COR-L47 (cell line): ENCODE results near the gene ZNF470.

Experiments used
- DNase-seq: peaks from one replicate; lab custom pipeline; 2025; lab: John Stamatoyannopoulos, UW

Gene ZNF470

DNA sequence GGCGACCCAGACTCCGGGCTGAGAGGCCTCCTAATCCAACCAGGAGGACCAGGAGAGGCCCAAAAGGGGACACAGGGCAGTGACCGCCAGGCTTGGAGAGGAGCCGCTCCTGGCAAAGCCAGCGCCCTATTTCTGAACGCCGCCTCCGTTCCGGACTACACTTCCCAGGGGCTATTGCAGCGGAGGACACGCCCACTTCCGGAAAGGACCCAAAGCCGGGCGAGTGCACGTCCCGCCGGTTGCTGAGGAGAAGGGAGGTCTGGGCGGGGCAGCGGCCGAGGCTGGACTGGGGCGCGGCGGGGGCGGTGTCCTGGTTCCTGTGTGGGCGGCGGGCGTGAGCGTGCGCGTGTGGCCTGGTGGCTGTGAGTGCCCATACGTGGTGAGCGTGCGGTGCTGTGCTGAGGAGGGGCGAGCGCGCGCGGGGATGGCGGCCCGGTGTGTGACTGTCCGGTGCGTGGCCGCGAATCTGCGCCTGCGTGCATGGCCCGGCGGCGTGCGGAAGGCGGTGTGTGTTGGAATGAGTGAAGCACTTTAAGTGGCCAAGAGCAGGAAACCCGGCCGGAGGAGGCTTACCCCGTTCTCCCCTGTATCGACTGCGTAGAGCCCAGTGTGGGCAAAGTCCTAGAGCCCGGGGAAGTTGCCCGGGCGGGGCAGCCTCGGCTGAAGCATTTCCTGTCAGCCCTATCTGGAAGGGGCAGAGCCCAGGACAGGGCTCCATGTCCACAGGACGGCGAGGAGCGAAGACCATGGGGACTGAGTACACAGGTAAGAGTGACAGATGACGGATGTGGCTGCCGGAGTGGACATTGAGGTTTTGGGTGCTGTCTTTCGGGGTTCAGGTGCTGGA lies at the start of gene ZNF470:
TSS of gene ZNF470 (plus strand) at position 195 of the 847 bp plus-strand sequence. CDS start 2,844 bp downstream, outside the sequence.
- DNase-seq, result peak; percentile 51

DNA sequence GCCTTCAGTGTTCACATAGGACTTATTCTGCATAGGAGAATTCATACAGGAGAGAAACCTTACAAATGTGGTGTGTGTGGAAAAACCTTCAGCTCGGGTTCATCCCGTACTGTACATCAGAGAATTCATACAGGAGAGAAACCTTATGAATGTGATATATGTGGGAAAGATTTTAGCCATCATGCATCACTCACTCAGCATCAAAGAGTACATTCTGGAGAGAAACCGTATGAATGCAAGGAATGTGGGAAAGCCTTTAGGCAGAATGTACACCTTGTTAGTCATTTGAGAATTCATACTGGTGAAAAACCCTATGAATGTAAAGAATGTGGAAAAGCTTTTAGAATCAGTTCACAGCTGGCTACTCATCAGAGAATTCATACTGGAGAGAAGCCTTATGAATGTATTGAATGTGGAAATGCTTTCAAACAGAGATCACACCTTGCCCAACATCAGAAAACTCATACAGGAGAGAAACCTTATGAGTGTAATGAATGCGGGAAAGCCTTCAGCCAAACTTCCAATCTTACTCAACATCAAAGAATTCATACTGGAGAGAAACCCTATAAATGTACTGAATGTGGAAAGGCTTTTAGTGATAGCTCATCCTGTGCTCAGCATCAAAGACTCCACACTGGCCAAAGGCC lies 41.9 kb upstream of the ZNF470 start:
- no peak for DNase-seq

DNA sequence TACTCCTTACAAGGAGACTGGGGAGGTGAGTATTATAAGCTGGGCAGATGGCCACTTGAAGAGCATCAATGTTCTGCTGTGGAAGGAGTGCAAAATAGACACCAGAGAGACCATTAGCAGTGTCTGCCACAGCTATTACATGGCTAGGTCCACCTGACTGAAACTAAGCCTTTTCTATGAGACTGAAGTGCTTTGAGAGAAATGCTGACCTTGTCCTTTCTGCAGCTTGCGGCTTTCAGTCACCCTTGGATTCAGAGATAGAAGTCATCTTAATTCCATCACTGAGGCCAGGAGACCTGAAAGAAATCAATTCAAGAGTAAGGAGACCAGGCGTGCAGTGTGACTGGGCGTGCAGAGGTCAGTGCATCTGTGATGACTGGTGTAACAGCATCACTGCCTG lies 29.8 kb upstream of the ZNF470 start:
- DNase-seq, result no peak

DNA sequence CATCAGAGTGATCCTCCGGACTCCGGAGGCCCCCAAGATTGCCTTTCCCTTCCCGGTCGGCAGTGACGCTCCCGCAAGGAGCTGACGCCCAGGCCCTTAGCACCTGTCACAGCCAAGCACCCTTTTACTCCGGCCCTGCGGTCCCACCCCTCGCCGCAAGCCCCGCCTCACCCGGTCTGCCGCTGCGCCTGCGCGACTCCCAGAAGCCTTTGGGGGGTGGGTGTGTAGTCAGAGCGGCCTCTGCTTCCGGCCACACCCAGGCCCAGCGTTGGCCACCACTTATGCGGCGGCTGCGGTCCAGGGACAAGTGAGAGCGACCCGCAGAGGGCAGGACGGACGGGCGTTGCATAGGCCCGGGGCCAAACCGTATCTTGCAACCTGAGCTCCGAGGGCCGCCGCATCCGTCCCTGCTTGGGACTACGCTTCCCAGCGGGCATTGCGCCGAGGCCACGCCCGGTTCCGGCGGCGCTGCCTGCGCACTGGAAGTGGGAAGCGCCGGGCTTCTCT lies 29.0 kb upstream of the ZNF470 start:
- peak; percentile 90 for DNase-seq

DNA sequence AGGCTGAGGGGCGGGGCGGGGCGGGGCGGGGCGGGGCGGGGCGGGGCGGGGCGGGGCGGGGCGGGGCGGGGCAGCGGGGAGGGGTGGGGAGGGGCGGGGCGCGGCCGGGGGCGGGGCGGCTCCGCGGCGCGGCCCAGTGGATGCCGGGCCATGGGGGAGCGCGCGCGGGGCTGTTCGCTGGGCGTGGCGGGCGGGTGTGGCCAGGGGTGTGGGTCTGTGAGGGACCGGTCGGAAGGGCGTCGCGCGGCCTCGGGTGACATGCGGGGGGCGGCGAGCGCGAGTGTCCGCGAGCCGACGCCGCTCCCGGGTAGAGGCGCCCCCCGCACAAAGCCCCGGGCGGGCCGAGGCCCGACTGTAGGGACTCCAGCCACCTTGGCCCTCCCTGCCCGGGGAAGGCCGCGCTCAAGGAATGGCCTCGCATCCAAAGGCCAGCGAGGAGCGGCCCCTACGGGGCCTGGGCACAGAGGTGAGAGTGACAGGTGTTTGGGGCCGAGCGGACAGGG lies 28.5 kb upstream of the ZNF470 start, which contains the start of gene ZFP28:
TSS of gene ZFP28 (plus strand) at position 188 of the 503 bp plus-strand sequence. CDS start at position 259, 71 bp downstream.
- peak; percentile 83 for DNase-seq

DNA sequence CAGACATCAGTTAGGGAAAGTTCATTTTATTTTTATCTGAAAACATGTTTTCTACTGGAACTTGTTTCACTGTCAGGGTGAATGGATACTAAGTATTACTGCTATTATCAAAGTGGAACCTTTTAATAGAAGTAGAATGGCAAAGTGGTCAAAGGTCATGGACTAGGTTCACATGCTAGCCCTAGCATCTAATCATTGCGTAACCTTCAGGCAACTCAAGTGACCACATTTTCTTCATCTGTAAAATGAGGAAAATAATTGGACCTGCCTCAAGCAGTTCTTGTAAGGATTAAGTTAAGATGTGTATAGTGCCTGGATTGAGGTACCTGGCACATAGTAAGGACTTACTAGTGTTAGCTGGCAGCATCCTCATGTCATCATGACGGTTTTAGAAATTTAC lies 23.5 kb upstream of the ZNF470 start:
- no peak for DNase-seq

DNA sequence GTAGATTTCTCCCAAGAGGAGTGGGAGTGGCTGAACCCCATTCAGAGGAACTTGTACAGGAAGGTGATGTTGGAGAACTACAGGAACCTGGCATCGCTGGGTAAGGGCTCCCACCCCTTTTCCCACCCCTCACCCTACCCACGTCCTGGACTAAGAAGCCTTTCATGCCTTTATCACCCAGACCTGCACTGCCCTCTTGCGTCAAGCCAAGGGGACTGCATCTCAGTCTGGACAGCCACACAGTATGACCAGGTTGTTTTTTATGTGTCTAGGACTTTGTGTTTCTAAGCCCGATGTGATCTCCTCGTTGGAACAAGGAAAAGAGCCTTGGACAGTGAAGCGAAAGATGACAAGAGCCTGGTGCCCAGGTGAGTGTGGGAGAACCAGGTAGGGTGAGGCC lies 19.7 kb upstream of the ZNF470 start:
- no peak for DNase-seq

DNA sequence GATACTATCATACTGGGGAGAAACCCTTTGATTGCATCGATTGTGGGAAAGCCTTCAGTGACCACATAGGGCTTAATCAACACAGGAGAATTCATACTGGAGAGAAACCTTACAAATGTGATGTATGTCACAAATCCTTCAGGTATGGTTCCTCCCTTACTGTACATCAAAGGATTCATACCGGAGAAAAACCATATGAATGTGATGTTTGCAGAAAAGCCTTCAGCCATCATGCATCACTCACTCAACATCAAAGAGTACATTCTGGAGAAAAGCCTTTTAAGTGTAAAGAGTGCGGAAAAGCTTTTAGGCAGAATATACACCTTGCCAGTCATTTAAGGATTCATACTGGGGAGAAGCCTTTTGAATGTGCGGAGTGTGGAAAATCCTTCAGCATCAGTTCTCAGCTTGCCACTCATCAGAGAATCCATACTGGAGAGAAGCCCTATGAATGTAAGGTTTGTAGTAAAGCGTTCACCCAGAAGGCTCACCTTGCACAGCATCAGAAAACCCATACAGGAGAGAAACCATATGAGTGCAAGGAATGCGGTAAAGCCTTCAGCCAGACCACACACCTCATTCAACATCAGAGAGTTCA lies 12.9 kb upstream of the ZNF470 start:
- DNase-seq, result no peak

DNA sequence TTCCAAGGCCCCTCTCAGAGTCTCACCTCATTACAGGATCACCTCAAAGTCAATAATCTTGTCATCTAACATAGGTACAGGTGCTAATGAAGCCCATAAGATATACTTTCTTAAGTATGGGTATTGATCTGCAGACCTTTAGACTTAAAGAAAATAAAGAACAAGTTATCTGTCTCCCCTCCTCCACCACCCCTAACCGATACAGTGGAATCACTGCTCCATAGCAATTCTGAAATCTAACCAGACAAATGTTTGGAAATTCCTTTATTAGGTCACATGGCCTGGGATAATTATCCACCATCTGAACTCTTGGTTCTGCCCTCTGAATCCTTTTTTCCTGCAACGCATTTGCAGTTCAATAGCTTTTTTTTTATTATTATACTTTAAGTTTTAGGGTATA lies 4.5 kb upstream of the ZNF470 start:
- no peak for DNase-seq

DNA sequence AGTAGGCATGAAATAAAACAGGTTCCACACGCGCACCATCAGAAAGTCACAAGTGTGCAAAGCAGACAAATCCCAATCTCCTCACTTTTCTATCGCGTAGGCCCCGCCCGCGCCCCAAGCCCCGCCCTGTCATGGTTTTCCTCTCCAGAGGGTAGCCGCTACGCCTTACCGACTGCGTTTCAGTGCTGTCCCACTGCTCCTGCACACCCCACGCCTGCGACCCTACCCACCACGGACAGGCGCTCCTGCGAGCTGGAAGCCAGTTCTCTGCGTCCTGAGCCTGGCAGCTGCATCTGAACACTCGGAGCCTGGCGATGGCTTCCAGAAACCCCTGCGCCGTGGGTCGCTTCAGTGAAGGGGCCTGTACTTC lies 379 bp upstream of the ZNF470 start:
- DNase-seq, result no peak

DNA sequence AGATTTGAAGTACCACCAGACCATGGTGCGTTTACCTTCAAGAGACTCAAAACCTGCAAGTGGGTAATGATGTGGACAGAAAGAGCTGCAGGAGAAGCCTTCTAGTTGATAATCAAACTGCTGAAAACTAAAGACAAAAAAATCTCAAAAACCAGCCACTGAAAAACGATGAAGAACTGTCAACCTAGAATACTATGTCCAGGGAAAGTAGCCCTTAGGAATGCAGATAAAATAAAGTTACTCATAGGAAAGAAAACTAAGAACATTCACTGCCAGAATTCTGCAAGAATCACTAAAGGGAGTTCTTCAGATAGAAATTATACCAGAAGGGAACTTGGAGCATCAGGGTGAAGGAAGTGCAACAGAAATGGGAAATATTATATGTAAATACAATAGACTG lies 5.3 kb downstream of the ZNF470 start:
- no peak for DNase-seq

DNA sequence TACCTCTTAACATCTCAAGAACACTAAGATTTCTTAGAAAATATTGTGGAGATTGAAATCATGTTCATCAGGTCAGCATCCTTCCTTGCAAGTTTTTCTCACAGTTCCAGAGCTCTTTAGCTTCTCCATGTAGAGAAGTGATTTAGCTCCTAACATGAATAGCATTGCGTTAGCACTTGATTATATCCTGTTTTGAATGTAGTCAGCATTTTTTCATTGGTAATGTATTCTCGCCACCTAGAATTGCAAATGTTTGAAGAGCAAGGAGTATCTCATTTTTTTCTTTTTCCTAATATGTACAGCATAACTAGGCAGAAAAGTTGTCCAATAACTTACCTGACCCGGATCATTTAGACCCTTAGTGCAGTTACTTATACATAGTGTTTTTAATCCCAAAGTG lies 6.6 kb downstream of the ZNF470 start:
- DNase-seq, result no peak

DNA sequence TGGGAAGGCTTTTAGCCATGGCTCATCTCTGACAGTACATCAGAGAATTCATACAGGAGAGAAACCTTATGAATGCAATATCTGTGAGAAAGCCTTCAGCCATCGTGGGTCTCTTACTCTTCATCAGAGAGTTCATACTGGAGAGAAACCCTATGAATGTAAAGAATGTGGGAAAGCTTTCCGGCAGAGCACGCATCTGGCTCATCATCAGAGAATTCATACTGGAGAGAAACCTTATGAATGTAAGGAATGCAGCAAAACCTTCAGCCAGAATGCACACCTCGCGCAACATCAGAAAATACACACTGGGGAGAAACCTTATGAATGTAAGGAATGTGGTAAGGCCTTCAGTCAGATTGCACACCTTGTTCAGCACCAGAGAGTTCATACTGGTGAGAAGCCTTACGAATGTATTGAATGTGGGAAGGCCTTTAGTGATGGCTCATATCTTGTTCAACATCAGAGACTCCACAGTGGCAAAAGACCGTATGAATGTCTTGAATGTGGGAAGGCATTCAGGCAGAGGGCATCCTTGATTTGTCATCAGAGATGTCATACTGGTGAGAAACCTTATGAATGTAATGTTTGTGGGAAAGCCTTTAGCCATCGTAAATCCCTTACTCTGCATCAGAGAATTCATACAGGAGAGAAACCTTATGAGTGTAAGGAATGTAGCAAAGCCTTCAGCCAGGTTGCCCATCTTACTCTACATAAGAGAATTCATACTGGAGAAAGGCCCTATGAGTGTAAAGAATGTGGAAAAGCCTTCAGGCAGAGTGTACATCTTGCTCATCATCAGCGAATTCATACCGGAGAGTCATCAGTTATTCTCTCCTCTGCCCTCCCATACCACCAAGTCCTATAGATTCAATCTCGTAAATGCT lies 10.7 kb downstream of the ZNF470 start:
- DNase-seq, result no peak

DNA sequence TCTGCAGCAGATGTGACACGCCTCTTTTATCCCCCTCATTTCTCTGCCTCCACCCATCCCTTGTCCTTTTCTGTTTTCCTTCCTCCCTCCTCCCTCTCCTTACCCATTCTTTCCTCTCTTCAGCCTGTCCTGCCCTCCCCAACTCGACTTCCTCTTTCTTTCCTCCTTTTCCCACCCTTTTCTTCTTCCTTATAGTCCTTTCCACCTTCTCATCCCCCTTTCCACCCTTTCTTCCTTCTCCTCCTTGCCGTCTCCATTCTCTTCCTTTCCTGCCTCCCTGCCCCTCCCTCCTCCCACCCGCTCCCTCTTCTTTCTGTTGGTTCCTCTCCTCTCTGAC lies 27.1 kb downstream of the ZNF470 start:
- DNase-seq, result no peak

DNA sequence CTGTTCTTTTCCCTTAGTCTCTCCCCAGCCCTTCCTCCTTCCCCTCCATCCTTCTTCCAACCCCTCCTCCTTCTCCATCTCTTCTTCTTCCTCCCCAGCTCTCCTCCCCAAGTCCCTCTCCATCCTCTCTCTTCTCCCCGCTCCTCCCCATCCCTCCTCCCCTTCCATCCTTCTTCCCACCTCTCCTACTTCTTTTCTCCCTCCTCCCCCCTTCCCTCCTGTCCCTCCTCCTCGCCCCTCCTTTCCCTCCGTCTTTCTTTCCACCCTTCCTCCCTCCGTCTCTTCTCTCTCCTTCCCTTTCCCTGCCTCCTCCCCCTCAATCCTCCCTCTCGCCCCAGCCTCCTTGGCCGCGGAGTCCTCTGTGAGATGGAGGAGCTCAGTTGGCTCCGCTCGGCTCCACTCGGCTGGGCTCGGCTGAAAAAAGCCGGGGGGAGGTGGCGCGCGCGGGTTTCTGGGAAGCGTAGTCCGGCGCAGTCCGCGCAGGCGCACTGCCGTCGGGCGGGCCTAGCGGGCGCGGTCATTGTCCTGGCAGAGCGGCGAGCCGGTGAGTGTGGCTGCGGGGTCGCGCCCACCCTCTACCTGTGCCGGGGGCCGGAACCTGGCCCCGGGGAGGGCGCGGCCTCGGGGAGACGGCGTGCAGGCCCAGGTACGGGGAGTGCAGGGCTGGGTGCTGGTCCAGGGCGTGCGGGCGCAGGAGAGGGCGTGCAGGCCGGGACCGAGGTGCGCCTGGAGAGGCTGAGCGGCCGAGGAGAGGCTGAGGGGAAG lies 27.7 kb downstream of the ZNF470 start, which contains the start of gene ZNF71:
TSS of gene ZNF71 (plus strand) at position 520 of the 765 bp plus-strand sequence. CDS start 6,257 bp downstream, outside the sequence.
- DNase-seq, result peak; percentile 73

DNA sequence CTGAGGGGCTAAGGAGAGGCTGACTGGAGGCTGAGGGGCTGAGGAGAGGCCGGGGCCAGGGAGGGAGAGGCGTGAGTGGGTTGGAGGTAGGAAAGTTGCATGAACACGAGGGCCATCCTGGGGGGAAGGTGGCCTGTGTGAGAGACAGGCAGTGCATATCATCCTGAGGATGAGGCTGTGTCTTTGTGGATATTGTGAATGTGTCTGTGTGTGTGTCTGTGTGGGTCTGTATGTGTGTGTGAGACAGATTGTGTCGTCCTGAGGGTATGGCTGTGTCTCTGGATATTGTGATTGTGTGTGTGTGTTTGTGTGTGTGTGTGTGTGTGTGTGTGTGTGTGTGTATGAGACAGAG lies 28.3 kb downstream of the ZNF470 start:
- DNase-seq, result no peak

DNA sequence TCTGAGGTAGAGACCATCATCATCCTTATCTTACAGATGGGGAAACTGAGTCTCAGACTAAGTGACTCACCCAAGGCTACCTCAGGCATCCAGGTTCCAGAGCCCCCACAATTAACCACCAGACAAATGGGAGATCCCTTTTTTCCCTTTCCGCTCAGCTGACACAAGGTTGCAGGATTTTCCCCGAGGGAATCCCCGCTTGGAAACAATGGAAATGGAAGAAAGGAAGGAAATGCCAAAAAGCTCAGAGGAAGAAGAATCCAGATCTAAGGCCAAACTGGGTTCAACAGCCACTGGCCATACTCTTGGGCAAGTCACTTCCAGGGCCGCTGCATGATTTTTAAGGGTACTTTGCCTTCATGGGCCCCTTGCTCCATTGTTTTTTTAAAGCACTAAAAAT lies 29.4 kb downstream of the ZNF470 start:
- DNase-seq, result no peak

DNA sequence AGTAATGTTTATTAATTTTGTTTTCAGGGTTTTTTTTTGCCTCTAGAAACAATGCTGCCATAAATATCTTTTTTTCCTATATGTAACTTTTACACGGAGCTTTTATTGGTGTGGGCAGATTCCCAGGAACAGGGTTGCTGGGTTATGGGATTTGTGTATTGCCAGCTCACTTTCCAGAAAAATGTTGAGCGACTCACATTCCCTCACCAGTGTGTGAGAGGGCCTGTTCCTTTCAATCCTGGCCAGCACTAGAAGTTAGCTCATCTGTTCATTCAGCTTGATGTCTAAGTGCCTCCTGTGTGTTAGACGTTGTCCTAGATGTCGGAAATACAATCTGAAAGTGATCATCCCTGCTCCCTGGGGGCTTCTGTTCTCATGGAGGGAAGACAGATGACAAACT lies 30.4 kb downstream of the ZNF470 start:
- no peak for DNase-seq

DNA sequence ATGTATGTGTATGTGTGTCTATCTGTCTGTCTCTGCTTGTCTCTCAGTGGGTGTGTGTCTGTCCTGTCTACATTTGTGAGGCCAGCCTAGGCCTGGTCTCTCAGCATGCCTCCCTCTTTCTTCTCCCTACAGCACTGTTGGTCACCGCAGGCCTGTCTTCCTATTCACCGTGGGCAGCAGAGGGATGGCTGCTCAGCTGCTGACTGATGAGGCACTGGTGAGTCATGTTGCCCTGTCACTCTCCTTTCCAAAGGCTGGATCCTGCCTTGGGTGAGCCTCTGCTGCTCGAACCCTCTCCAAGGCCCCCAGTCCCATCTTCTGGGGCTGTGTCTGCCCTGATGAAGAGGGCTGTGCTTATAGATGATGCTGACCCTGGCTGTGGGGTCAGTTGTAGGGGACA lies 34.1 kb downstream of the ZNF470 start:
- no peak for DNase-seq

DNA sequence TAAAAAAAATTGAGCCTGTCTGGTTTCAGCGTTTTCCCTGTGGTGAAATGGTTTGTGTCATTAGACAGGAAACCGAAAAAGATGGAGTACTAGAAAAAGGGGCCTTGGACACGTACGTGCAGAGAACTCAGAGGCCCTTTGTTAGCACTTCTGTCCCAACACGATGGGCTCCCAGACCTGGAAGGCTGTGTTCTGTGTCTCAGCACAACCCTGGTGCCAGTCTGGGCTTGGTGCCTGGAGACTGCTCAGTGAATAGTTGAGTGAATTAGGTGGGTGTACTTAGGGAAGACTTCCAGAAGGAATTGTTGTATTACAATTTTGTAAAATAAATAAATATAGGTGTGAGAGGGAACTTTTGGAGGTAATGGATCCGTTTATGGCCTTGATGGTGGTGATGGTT lies 36.6 kb downstream of the ZNF470 start:
- DNase-seq, result no peak
